NCI-H187 (cell line): ENCODE results near the gene CCDC170.

Source experiments
- DNase-seq, 2 experiments: peaks; one replicate each; lab custom pipeline; 2025; lab: John Stamatoyannopoulos, UW

CCDC170 gene

GRCh38 chr6:151658091-151658490, 164.3 kb downstream of the CCDC170 start:
- no peak for DNase-seq

GRCh38 chr6:151659212-151659611, 165.4 kb downstream of the CCDC170 start:
- DNase-seq = no peak

- no peak for DNase-seq
Measured at GRCh38 chr6:151661509-151661908, 167.7 kb downstream of the CCDC170 start.

GRCh38 chr6:151661928-151662327, 168.1 kb downstream of the CCDC170 start:
- no peak for DNase-seq

- DNase-seq = no peak
Measured at GRCh38 chr6:151663559-151663958, 169.7 kb downstream of the CCDC170 start.

GRCh38 chr6:151664390-151664789, 170.6 kb downstream of the CCDC170 start:
- DNase-seq = no peak

GRCh38 chr6:151665329-151665728, 171.5 kb downstream of the CCDC170 start:
- no peak for DNase-seq

- no peak for DNase-seq
Measured at GRCh38 chr6:151666526-151666925, 172.7 kb downstream of the CCDC170 start.

- no peak for DNase-seq
Measured at GRCh38 chr6:151669208-151669560, 175.4 kb downstream of the CCDC170 start.

GRCh38 chr6:151670116-151670515, 176.3 kb downstream of the CCDC170 start:
- DNase-seq = no peak
